Astrocyte of the spinal cord (primary cell): Measurements from ENCODE around the gene LHX5.

Experiments used
- DNase-seq: peaks from one replicate; pipeline ENCODE4 v3.0.0; 2011; ENCODE audit warnings: low read depth, low spot score
- H3K4me3 ChIP-seq: 2 replicates; pipeline ENCODE4 v1.5.1; 2011; ENCODE audit warnings: low read depth, mild to moderate bottlenecking, low read length, moderate library complexity
- in situ Hi-C: cut with HindIII; loops from 2 replicates; pipeline ENCODE4 v1.10.0; 2017; ENCODE audit warnings: low sequenced_read_pairs
- TF ChIP-seq, protein P1 (sequence below): IDR thresholded peaks from 2 replicates; pipeline ENCODE4 v1.5.1; 2012; ENCODE audit warnings: low read depth, mild to moderate bottlenecking, low read length, inconsistent platforms

The LHX5 gene

DNA sequence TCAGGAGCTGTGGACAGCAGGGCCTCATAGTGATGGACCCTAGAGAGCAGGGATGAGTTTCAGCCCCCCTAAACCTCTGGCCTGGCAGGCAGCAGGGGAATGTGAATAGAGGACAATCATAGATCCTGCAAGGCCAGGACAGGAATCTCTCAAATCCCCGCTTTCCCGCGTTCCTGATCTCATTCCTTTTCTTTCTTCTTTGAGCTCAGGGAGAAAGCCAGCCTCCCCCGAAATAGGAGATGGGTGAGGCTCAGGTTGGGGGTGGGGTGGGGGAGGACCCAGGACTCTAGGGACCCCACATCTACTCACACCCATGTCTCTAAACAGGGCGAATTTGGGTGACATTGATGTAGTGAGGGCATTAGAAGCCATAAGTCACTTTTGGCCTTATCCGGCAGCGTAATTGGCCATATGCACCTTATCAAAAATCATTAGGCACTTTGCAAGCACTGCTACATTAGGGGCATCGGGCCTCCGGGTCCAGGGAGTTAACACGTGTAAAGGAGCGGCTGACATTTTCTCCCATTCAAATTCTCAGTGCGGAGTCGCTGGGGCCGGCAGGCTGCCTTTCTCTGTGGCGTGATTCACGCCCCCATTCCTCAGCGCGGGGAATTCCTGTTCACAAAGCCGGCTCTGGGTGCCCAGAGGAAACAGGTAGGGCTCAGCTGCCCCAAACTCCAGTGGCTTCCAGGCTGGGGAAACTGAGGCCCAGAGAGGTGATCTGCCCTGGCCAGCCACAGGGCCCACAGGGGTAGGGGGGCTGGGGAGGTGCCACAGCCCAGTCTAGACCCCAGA, 1.5 kb downstream of the LHX5 start:
- H3K4me3 ChIP-seq = no peak overlapping the region
- no peak for DNase-seq
- in situ Hi-C loops = no loop called here
- TF ChIP-seq, protein P1, sequence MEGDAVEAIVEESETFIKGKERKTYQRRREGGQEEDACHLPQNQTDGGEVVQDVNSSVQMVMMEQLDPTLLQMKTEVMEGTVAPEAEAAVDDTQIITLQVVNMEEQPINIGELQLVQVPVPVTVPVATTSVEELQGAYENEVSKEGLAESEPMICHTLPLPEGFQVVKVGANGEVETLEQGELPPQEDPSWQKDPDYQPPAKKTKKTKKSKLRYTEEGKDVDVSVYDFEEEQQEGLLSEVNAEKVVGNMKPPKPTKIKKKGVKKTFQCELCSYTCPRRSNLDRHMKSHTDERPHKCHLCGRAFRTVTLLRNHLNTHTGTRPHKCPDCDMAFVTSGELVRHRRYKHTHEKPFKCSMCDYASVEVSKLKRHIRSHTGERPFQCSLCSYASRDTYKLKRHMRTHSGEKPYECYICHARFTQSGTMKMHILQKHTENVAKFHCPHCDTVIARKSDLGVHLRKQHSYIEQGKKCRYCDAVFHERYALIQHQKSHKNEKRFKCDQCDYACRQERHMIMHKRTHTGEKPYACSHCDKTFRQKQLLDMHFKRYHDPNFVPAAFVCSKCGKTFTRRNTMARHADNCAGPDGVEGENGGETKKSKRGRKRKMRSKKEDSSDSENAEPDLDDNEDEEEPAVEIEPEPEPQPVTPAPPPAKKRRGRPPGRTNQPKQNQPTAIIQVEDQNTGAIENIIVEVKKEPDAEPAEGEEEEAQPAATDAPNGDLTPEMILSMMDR = no peak

DNA sequence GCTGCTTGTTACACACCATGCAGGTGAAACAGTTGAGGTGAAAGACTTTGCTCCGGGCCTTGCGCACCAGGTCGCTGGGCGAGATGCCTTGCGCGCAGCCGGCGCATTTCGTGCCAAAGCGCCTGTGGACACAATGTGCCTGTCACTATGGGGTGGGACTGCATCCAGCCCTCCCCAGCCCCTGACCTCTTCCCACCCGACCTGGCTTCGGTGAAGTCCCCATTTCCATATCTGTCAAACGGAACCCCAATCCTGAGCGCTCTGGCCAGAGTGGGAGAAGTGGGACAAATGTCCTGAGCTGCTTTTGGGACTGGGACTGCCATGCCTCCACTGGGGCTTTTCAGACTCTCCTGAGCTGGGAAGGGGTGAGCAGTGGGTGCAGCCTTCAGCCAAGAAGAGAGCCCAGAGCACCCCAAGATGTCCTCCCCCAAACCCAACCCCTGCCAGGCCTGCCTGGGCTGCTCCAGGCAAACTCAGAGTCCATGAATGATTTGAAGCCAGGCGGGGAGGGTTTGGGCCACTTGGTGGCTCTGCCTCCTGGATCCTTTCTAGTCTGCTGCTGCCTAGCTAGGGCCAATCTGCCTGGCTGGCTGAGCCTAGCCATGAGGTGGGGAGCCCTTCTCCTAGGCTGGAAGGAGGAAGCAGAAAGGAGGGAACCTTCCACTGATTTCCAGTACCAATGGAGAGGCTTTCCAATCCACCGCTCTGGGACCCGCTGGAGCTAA, 2.3 kb downstream of the LHX5 start:
- H3K4me3 ChIP-seq = no peak overlapping the region
- in situ Hi-C loops = no loop called here
- DNase-seq = no peak
- TF ChIP-seq, protein P1 = no peak

DNA sequence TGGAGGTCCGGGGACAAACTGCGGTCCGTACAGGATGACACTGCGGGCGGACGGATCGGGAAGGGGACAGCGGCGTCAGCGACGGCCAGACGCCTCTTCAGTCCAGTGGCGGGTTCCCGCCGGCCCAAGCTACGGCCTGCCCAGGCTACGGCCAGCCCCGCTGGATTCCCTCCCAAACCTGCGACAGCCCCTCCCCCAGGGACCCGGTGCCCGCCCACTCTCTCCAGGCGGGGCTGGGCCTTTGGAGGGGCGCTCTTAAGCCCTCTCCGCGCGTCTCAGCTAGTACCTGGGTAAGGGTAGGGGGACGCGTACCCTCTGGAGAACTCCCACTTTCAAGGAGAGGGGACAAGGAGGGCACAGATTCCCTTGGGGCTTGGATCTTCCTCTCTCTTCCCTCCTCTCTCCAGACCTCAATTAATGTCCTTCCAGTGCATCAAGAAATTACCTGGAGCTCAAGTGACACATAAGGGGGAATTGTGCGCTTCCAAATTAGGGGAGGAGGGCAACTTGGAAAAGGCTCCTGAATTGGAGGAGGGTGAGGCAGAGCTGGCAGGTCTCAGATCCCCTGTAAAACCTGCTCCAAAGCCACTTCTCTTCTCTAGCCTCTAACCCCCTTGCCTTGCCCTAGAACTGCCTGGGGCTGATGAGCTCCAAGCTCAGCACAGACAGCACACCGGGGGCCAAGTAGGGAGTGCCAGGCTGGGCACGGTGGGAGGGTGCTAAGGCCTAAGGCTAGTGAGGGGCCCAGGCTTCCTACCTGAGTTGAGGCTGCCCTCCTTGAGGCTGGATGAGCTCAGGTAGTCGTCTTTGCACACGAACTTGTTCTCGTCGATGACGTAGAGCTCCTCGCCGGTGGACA, 3.1 kb downstream of the LHX5 start:
- H3K4me3 ChIP-seq = no peak overlapping the region
- DNase-seq = no peak
- in situ Hi-C loops = no loop called here
- TF ChIP-seq, protein P1 = no peak

DNA sequence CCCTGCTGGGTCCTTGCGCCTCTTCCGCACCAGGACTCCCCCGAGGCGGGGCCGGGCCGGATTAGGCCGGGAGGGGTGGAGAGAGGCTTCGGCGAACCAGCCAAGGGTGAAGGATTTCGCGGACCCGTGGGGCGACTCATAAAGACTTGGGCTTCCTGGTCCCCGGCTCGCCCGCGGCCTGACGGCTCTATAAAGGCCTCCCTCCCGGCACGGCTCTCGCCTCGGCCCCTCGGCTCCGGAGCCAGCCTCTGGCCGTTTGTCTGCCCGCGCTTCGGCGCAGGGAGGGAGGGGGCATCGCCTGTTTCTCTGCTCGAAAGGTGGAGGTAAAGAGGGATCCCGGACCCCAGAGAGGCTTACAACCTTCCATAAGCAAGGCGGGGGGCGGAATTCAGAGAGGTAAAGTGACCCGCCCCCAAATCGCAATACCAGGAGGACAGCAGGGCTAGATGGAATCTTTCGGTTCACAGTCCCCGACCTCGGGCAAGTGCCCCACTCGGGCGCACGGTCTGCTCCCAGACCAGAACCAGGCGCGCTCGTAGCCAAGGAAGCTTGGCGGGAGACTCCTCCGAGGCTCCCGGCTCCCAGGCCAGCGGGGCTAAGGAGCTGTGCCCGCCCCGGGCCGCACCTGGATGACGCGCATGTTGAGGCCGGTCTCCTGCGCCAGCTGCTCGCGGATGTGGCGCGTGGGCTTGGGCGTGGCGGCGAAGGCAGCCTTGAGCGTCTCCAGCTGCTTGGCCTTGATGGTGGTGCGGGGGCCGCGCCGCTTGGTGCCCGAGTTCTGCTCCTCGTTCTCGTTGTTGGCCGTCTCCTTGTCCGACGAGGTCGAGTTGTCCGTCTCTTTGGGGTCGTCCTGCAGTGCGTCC, 3.9 kb downstream of the LHX5 start:
- no peak for DNase-seq
- TF ChIP-seq, protein P1 = no peak
- in situ Hi-C loops = no loop called here
- H3K4me3 ChIP-seq = peak overlapping the region; percentile 18

DNA sequence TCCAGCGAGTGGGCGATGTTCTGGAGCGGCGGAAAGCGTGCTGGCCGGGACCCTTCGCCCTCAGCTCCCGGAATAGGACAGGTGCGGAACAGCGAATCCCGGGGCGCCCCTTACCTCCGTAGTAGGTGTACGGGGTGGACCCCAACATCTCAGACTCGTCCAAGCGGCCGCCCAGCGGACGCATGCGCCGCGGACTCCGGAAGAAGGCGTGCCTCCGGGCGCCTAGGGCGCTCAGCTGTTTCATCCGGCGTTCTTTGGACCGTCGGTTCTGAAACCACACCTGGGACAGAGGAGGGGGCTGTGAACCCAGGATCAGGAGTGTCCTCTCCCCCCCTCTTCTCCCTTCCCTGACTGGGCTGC, 4.5 kb downstream of the LHX5 start:
- no peak for DNase-seq
- TF ChIP-seq, protein P1 = no peak
- H3K4me3 ChIP-seq = peak overlapping the region; percentile 18
- in situ Hi-C loops = no loop called here
